Measurements from ENCODE around the gene EML1. TPM values are rescaled to one million over a fixed set of nuclear protein-coding genes. Genes with fewer than 3 reads are reported as not detected.

EML1 gene
- total RNA-seq, 2 donors from 2014 or later: 55.1 to 66.5 TPM

DNA sequence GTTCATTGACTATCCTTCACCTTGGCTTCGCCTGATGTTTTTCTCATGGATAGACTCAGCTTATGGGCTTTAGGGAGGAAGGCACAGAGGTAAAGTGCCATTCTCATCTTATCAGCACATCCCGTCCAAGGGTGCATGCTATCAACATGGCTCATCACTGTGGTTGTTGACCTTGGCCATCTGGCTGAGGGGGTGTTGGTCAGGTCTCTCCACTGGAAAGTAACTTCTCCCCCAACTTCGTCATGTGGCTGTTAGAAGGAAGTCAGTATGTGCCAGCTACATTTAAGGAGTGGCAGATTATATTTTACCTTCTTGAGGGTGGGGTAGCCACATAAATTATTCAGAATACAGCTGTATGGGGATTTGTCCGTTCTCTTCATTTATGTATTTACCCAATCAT lies 68.9 kb downstream of the EML1 start:
- H3K9me3 ChIP-seq: no peaks in the 10 kb centered on the region
- H3K27me3 ChIP-seq (replicated peaks; ENCODE audit: insufficient read depth): no peaks in the 10 kb centered on the region
- H3K27ac ChIP-seq: no peak overlapping the region
- peaks cover 2% of the 10 kb centered on the region for H3K36me3 ChIP-seq
- H3K4me1 ChIP-seq (ENCODE audit: control insufficient read depth in 1 of 2, low read depth in 2 of 2): no peaks in the 10 kb centered on the region
- ATAC-seq (ENCODE audit: insufficient number of reproducible peaks, low FRiP score, low read depth) (no peak), DNase-seq (ENCODE audit: low spot score) (no peak)
- no peak overlapping the region for H3K4me3 ChIP-seq
- TF ChIP-seq, protein P1, sequence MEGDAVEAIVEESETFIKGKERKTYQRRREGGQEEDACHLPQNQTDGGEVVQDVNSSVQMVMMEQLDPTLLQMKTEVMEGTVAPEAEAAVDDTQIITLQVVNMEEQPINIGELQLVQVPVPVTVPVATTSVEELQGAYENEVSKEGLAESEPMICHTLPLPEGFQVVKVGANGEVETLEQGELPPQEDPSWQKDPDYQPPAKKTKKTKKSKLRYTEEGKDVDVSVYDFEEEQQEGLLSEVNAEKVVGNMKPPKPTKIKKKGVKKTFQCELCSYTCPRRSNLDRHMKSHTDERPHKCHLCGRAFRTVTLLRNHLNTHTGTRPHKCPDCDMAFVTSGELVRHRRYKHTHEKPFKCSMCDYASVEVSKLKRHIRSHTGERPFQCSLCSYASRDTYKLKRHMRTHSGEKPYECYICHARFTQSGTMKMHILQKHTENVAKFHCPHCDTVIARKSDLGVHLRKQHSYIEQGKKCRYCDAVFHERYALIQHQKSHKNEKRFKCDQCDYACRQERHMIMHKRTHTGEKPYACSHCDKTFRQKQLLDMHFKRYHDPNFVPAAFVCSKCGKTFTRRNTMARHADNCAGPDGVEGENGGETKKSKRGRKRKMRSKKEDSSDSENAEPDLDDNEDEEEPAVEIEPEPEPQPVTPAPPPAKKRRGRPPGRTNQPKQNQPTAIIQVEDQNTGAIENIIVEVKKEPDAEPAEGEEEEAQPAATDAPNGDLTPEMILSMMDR (IDR thresholded peaks at IDR 0.05): no peak

GRCh38 chr14:99863059-99863458 lies 69.8 kb downstream of the EML1 start:
- ATAC-seq (ENCODE audit: insufficient number of reproducible peaks, low FRiP score, low read depth): no peak
- Histone ChIP-seq H3K9me3 (no peaks in the 10 kb centered on the region), H3K36me3 (peaks cover 2% of the 10 kb centered on the region), H3K4me3 (no peak overlapping the region), H3K27me3 (replicated peaks; ENCODE audit: insufficient read depth) (no peaks in the 10 kb centered on the region), H3K27ac (no peak overlapping the region), H3K4me1 (ENCODE audit: control insufficient read depth in 1 of 2, low read depth in 2 of 2) (no peaks in the 10 kb centered on the region)
- TF ChIP-seq, protein P1 (IDR thresholded peaks at IDR 0.05): no peak
- DNase-seq (ENCODE audit: low spot score): no peak

- peaks cover 2% of the 10 kb centered on the region for H3K36me3 ChIP-seq
- H3K27ac ChIP-seq: no peak overlapping the region
- no peaks in the 10 kb centered on the region for H3K27me3 ChIP-seq (replicated peaks; ENCODE audit: insufficient read depth)
- no peaks in the 10 kb centered on the region for H3K4me1 ChIP-seq (ENCODE audit: control insufficient read depth in 1 of 2, low read depth in 2 of 2)
- H3K9me3 ChIP-seq: no peaks in the 10 kb centered on the region
- no peak for ATAC-seq (ENCODE audit: insufficient number of reproducible peaks, low FRiP score, low read depth)
- DNase-seq (ENCODE audit: low spot score): no peak
- H3K4me3 ChIP-seq: no peak overlapping the region
- TF ChIP-seq, protein P1 (IDR thresholded peaks at IDR 0.05): no peak
Observed at GRCh38 chr14:99865408-99865807, 72.2 kb downstream of the EML1 start.

DNA sequence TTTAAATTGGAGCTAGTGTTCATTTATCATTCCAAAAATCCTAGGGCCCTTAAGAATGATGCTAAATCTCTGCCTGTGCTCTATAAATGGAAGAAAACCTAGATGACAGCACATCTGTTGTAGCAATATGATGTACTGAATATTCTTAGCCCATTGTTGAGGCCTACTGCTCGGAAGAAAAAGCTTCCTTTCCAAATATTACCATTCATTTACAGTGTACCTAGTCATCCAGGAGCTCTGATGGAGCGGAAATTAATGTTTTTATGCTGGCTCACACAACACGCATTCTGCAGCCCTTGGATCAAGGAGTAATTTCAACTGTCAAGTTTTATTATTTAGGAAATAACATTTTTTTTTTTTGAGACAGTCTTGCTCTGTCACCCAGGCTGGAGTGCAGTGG lies 77.4 kb downstream of the EML1 start:
- no peaks in the 10 kb centered on the region for H3K9me3 ChIP-seq
- no peaks in the 10 kb centered on the region for H3K4me1 ChIP-seq (ENCODE audit: control insufficient read depth in 1 of 2, low read depth in 2 of 2)
- DNase-seq (ENCODE audit: low spot score) (no peak), ATAC-seq (ENCODE audit: insufficient number of reproducible peaks, low FRiP score, low read depth) (no peak)
- H3K27me3 ChIP-seq (replicated peaks; ENCODE audit: insufficient read depth): no peaks in the 10 kb centered on the region
- no peak overlapping the region for H3K4me3 ChIP-seq
- H3K36me3 ChIP-seq: peaks cover 2% of the 10 kb centered on the region
- TF ChIP-seq, protein P1 (IDR thresholded peaks at IDR 0.05): no peak
- H3K27ac ChIP-seq: no peak overlapping the region

DNA sequence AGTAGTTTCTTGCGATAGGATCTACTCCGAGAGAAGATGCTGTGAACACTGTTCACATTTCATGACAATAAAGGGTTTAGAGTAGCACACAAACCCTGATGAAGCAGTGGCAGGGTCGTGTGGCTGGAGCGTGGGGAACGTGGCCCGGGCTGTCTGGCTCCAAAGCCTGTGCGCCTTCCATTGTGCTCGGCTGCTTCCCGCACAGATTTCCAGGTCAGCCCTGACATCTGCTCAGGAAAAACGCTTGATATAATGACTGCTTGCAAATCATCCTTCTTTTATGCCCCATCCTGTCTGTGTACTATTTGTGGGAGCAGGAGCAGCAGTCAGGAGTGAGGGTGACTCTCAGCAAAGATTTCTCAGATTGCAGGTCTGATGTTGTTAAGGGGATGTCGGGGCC lies 78.6 kb downstream of the EML1 start:
- Histone ChIP-seq H3K4me1 (ENCODE audit: control insufficient read depth in 1 of 2, low read depth in 2 of 2) (no peaks in the 10 kb centered on the region), H3K36me3 (no peaks in the 10 kb centered on the region), H3K27me3 (replicated peaks; ENCODE audit: insufficient read depth) (no peaks in the 10 kb centered on the region), H3K9me3 (no peaks in the 10 kb centered on the region), H3K4me3 (no peak overlapping the region), H3K27ac (no peak overlapping the region)
- TF ChIP-seq, protein P1 (IDR thresholded peaks at IDR 0.05): no peak
- ATAC-seq (ENCODE audit: insufficient number of reproducible peaks, low FRiP score, low read depth): no peak
- DNase-seq (ENCODE audit: low spot score): no peak

Measured in thoracic aorta (tissue), 2 donors.